Measurements from ENCODE around the gene CHD9NB. TPM values are rescaled to one million over a fixed set of nuclear protein-coding genes. Genes with fewer than 3 reads are reported as not detected.

CHD9NB gene
- total RNA-seq, 3 donors from 2014 or later = 1.3 to 16.4 (median 3.3) TPM

GRCh38 chr16:53091466-53092211, 38.9 kb upstream of the CHD9NB start:
- Histone ChIP-seq H3K27ac (peak overlapping the region; percentile 81 to 96), H3K36me3 (no peaks in the 10 kb centered on the region), H3K4me3 (peak overlapping the region in 2 of 3 donors; percentile 0 to 52), H3K27me3 (no peaks in the 10 kb centered on the region), H3K9me3 (no peaks in the 10 kb centered on the region), H3K4me1 (peaks cover 15 to 24% of the 10 kb centered on the region in 2 donors)
- intact Hi-C loops (cut with DNase I; ENCODE audit: low total_unique reads) = no loop called here
- DNase-seq (ENCODE audit: low spot score in 2 of 2) = peak in 1 of 2 donors; percentile 52
- TF ChIP-seq POLR2A (IDR thresholded peaks at IDR 0.05) (no peak), POLR2AphosphoS5 (IDR thresholded peaks at IDR 0.05) (peak; percentile 10 to 31 (median 11))
- TF ChIP-seq, protein P1, sequence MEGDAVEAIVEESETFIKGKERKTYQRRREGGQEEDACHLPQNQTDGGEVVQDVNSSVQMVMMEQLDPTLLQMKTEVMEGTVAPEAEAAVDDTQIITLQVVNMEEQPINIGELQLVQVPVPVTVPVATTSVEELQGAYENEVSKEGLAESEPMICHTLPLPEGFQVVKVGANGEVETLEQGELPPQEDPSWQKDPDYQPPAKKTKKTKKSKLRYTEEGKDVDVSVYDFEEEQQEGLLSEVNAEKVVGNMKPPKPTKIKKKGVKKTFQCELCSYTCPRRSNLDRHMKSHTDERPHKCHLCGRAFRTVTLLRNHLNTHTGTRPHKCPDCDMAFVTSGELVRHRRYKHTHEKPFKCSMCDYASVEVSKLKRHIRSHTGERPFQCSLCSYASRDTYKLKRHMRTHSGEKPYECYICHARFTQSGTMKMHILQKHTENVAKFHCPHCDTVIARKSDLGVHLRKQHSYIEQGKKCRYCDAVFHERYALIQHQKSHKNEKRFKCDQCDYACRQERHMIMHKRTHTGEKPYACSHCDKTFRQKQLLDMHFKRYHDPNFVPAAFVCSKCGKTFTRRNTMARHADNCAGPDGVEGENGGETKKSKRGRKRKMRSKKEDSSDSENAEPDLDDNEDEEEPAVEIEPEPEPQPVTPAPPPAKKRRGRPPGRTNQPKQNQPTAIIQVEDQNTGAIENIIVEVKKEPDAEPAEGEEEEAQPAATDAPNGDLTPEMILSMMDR (IDR thresholded peaks at IDR 0.05) = no peak

DNA sequence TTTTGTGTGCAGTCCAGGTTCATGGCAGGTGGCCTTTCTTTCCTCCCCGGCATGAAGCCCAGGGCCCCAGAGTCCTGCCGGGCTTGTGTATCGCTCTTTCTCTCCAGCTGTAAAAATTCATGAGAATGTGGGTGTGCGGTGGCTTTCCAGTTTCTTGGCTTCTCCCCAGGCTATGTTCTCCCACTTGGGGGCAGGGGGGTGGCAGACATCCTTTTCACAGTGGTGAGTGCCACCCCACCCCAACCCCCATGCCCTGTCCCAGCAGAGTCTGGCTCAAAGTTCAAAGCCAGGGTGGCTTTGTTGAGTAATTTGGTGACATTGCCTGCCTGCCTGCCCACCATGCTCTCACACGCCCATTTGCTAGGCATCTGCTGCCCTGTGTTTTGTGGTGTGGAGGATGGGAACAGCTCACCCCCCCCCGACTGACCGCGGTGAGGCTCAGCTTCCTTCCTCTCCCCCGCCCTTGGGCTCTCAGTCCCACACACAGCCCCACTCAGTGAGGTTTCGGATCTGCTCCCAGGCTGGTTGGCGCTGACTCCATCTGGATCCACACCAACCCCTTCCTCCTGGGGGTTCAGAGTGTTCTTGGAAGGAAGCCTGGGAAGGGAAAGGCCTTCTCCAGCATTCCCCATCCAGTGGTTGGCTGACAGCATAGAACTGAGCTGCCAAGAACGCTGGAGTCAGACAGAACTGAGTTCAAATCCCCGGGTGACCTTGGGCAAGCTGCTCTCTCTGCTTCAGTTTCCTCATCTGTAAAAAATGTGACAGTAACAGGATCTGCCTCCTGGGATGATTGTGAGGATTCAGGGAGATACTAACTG, 38.1 kb upstream of the CHD9NB start:
- no peaks in the 10 kb centered on the region for H3K36me3 ChIP-seq
- H3K9me3 ChIP-seq = no peaks in the 10 kb centered on the region
- TF ChIP-seq POLR2A (IDR thresholded peaks at IDR 0.05) (no peak), POLR2AphosphoS5 (IDR thresholded peaks at IDR 0.05) (peak; percentile 85 to 95 (median 93))
- H3K27me3 ChIP-seq = no peaks in the 10 kb centered on the region
- intact Hi-C loops (cut with DNase I; ENCODE audit: low total_unique reads) = no loop called here
- peak; percentile 84 to 96 for DNase-seq (ENCODE audit: low spot score in 2 of 2)
- H3K4me3 ChIP-seq = peak overlapping the region in 2 of 3 donors; percentile 1 to 52
- H3K4me1 ChIP-seq = peaks cover 23 to 30% of the 10 kb centered on the region in 2 donors
- peak overlapping the region; percentile 81 to 96 for H3K27ac ChIP-seq

GRCh38 chr16:53090286-53090590, 37.5 kb upstream of the CHD9NB start:
- H3K4me3 ChIP-seq = peak overlapping the region in 2 of 3 donors; percentile 1 to 52
- no peaks in the 10 kb centered on the region for H3K36me3 ChIP-seq
- H3K27ac ChIP-seq = peak overlapping the region; percentile 81 to 96
- no peak for TF ChIP-seq POLR2A (IDR thresholded peaks at IDR 0.05)
- H3K9me3 ChIP-seq = no peaks in the 10 kb centered on the region
- H3K4me1 ChIP-seq = peaks cover 27 to 36% of the 10 kb centered on the region in 2 donors
- H3K27me3 ChIP-seq = no peaks in the 10 kb centered on the region
- intact Hi-C loops (cut with DNase I; ENCODE audit: low total_unique reads) = no loop called here
- DNase-seq (ENCODE audit: low spot score in 2 of 2) = no peak

- H3K27me3 ChIP-seq = no peaks in the 10 kb centered on the region
- peak overlapping the region; percentile 81 to 96 for H3K27ac ChIP-seq
- TF ChIP-seq, protein P1 (IDR thresholded peaks at IDR 0.05) = no peak
- TF ChIP-seq POLR2AphosphoS5 (IDR thresholded peaks at IDR 0.05) = no peak
- no peak for TF ChIP-seq POLR2A (IDR thresholded peaks at IDR 0.05)
- no peaks in the 10 kb centered on the region for H3K36me3 ChIP-seq
- no peaks in the 10 kb centered on the region for H3K9me3 ChIP-seq
- peak in 1 of 2 donors; percentile 78 for DNase-seq (ENCODE audit: low spot score in 2 of 2)
- peaks cover 33 to 37% of the 10 kb centered on the region in 2 donors for H3K4me1 ChIP-seq
- H3K4me3 ChIP-seq = peak overlapping the region in 2 of 3 donors; percentile 1 to 52
- intact Hi-C loops (cut with DNase I; ENCODE audit: low total_unique reads) = loop anchor here (1.0 kb wide), 1 partner anchor 12 kb away; no protein-coding TSS in a partner anchor
Observed at GRCh38 chr16:53089434-53090285, 37.0 kb upstream of the CHD9NB start.

- H3K36me3 ChIP-seq = no peaks in the 10 kb centered on the region
- intact Hi-C loops (cut with DNase I; ENCODE audit: low total_unique reads) = no loop called here
- peak overlapping the region; percentile 92 to 94 for H3K27ac ChIP-seq
- no peak for DNase-seq (ENCODE audit: low spot score in 2 of 2)
- no peak overlapping the region for H3K4me3 ChIP-seq
- H3K27me3 ChIP-seq = no peaks in the 10 kb centered on the region
- TF ChIP-seq POLR2A (IDR thresholded peaks at IDR 0.05) (no peak), POLR2AphosphoS5 (IDR thresholded peaks at IDR 0.05) (no peak)
- TF ChIP-seq, protein P1 (IDR thresholded peaks at IDR 0.05) = no peak
- H3K9me3 ChIP-seq = no peaks in the 10 kb centered on the region
- H3K4me1 ChIP-seq = peaks cover 35 to 39% of the 10 kb centered on the region in 2 donors
Observed at GRCh38 chr16:53087101-53087500, 34.4 kb upstream of the CHD9NB start.

All from breast epithelium (tissue), 4 donors.